Right lobe of liver (tissue), 4 donors: Measurements from ENCODE around the gene EHD1.

ENCODE experiments used
- CTCF ChIP-seq, 4 donors: fragments of 200-600 bp in 3 of 4; fragments of 450-650 bp in 1 of 4; IDR thresholded peaks; one replicate each; pipeline versions ENCODE4 v1.5.1 to v1.8.0; 2016 to 2022; ENCODE audit warnings: antibody characterized with exemption in 4 of 4, mild to moderate bottlenecking in 2 of 4
- POLR2A ChIP-seq: fragments of 450-650 bp; IDR thresholded peaks from one replicate; pipeline ENCODE4 v1.6.1; 2017; ENCODE audit warnings: antibody characterized with exemption, mild to moderate bottlenecking
- donor health status: DM: no; HTN: no; CAD: no.
- donor health status: DM: no; HTN: no; CAD: no.
- donor health status: DM: no; HTN: yes; CAD: no.

GRCh38 chr11:64848826-64849597, 29.4 kb downstream of the EHD1 start:
- TF ChIP-seq CTCF (IDR thresholded peaks at IDR 0.05) (peak; percentile 14 to 61 (median 34)), POLR2A (no peak)
